ENCODE data around the gene MYL7. TPM values are rescaled to one million over a fixed set of nuclear protein-coding genes. Genes with fewer than 3 reads are reported as not detected.

MYL7 gene
- total RNA-seq, 1 donor from 2014 or later: 1.6 TPM

GRCh38 chr7:44152971-44153947 is 12.1 kb upstream of the MYL7 start:
- FAIRE-seq: no peak
- no peak for DNase-seq (ENCODE audit: low spot score in 2 of 2)

DNA sequence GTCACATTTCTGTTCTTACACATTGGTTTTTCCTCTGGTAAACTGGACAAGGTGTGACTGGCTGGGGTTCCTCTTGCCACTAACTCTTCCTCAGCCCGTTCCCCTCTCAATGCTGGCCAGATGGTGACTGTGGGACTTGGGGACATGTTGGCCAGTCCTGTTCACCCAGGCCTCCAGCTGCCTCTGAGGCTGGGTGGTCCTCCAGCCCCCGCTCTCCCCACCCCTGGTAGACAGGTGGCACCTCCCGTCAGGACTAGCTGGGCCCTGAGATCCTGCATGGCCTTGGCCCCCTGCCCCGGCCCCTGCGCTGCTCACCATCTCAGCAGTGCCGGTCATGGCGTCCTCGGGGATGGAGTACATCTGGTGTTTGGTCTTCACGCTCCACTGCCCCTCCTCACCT is 10.8 kb upstream of the MYL7 start:
- DNase-seq (ENCODE audit: low spot score in 2 of 2) (no peak), FAIRE-seq (no peak)

- no peak for DNase-seq (ENCODE audit: low spot score in 2 of 2)
- FAIRE-seq: no peak
Measured at GRCh38 chr7:44150966-44151941, 10.1 kb upstream of the MYL7 start.

DNA sequence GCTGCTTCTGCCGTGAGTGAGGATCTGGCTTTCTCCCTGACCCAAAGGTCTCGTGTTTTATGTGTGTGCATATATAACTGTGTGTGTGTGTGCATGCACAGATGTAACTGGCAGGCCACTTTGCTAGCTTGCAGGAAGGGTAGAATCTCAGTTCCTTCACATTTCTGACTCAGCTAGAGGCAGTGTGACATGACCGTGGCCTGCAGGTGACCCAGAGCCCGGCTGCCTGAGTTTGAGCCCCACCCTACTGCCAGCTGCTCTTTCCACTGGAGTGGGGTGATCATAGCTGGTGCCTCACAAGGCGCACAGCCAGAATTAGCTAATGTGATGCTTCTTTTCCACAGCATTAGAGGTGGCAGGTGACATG is 9.3 kb upstream of the MYL7 start:
- FAIRE-seq (no peak), DNase-seq (ENCODE audit: low spot score in 2 of 2) (no peak)

GRCh38 chr7:44149571-44150465 is 8.7 kb upstream of the MYL7 start:
- DNase-seq (ENCODE audit: low spot score in 2 of 2) (no peak), FAIRE-seq (no peak)

- DNase-seq (ENCODE audit: low spot score in 2 of 2): no peak
- FAIRE-seq: no peak
Measured at GRCh38 chr7:44148961-44149536, 7.9 kb upstream of the MYL7 start.

DNA sequence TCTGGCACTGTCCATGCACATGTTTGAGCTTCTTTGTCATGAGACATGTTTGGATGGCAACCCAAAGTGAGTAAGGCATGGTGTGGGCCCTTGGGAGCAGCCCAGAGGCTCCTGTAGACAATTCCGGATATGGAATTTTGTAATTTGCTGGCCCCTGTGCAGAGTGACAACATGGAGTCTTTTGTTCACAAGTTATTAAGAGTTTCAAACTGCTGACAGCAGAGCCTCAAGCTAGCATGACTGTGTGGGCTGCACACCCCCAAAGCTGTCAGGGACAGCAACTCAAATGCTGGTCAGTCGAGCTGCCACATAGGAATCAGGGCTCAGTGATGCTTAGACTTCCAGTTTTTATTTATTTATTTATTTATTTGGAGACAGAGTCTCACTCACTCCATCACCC is 7.0 kb upstream of the MYL7 start:
- no peak for FAIRE-seq
- DNase-seq (ENCODE audit: low spot score in 2 of 2): no peak

DNA sequence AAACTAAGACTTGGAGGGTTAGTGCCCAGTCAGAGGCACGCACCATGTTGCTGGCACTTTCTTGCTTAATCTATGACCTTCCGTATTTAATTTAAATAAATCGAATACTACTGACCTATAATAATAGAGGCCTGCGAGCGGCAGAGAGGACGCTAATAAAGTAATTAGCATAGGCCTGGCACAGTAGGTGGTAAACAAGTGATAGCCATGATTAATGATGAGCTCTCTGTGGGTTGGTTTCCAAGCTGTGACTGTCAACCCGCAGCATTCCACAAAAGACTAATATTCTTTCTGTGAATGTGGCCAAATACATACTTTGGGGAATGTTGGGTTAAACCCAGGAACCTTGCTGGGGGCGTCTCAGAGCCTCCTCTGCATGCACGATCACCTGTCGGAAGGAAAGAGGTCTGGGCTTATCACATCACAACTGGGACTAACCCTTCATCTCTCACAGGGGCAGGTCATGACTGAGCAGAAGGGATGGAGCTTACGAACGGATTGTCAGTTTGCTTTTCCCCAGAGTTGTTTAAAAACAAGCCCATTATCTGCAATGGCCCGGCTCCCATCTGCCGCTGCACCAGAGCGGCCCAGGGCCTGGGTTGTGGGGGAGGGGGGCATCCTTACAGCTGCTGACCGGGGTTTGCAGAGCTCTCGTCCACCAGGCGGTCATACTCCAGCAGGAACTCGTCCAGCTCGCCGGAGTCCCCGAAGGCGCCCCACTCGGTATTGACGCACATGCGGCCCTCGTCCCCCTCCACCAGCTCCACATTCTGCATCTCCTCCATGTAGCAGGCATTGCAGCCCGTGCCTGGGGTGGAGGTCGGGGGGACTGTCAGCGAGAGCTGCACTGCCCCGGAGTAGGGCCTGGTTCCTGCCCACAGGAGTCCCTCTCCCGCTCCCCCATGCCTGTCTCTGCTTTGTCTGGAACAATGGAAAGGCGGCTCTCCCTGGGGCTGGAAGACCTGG is 6.2 kb upstream of the MYL7 start:
- peak in 1 of 2 donors; percentile 37 for DNase-seq (ENCODE audit: low spot score in 2 of 2)
- no peak for FAIRE-seq

- DNase-seq (ENCODE audit: low spot score in 2 of 2) (peak; percentile 80 to 89), FAIRE-seq (no peak)
Measured at GRCh38 chr7:44145969-44146911, 5.1 kb upstream of the MYL7 start.

GRCh38 chr7:44145479-44145968 is 4.4 kb upstream of the MYL7 start:
- FAIRE-seq (no peak), DNase-seq (ENCODE audit: low spot score in 2 of 2) (peak; percentile 50 to 82)

DNA sequence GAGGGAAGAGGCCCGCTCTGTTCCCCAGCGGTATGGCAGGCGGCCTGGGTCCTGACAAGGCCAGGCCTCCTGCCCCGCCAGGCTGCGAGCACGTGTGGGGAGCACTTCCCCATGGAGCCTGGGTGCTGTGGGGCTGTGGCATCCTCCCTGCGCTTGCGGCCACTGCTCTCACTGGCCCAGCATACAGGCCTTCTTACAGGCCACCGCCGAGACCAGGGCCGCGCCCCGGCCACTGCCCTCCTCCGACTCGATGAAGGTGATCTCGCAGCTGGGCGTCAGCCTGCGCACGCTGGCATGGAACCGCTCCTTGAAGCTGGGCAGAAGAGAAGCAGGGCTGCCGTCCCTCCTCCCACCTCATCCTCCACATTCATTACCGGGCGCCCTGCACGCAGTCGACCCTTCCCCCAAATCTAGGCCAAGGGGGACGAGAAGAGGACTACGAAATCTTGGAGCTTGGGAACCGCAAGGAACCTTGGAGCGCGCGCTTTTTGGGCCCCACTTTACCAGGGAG is 3.9 kb upstream of the MYL7 start:
- DNase-seq (ENCODE audit: low spot score in 2 of 2) (no peak), FAIRE-seq (no peak)

DNA sequence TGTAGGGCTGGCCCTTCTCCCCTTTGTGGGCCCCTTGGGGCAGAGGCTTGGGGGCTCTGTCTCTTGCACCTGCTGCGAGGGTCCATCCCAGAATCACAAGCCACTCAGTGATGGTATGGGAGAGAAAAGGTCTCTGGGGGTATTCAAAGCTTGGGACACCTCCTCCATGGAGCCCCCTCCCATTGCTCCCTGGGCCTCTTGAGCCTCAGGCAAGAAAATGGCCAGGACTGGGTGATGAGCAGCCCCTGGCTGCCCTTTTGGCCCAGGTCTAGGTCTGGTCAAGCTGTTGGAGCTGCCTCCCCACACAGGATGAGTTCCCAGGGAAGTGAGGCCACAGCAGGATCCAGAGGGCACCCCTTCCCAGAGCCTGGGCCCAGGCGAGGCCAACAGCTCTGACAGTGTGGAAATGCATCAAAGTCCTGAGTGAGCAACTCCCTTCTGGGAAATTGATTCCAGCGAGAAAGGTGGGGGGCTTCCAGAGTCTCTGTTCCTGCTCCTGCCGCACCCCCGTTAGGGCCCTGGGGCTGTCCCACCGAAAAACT is 3.4 kb upstream of the MYL7 start:
- FAIRE-seq: no peak

GRCh38 chr7:44143646-44144250 is 2.6 kb upstream of the MYL7 start:
- FAIRE-seq (no peak), DNase-seq (ENCODE audit: low spot score in 2 of 2) (no peak)

More for the DNA sequence above, 3.4 kb upstream of the MYL7 start:
- DNase-seq (ENCODE audit: low spot score in 2 of 2): no peak

- no peak for FAIRE-seq
Measured at GRCh38 chr7:44142028-44142427, 896 bp upstream of the MYL7 start.

DNA sequence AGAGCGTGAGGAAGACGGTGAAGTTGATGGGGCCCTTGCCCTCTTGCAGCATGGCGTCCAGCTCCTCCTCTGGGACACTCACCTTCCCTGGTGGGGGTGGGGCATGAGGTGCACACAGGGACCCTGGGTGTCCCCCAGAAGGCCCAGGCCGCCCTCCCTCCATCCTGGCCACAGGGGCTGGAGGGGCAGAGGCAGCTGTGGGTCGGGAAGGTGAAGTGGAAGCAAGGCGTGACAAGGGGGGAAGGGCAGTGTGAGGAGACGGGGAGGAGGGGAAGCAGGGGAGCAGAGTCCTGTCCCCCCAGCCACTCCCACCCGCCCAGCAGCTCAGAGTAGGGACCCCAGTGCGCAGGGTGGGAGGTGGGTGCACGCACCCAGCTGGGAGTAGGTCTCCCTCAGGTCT is 791 bp downstream of the MYL7 start:
- FAIRE-seq (no peak), DNase-seq (ENCODE audit: low spot score in 2 of 2) (no peak)

More at GRCh38 chr7:44142028-44142427, 896 bp upstream of the MYL7 start:
- no peak for DNase-seq (ENCODE audit: low spot score in 2 of 2)

GRCh38 chr7:44139311-44140010 is 1.7 kb downstream of the MYL7 start:
- no peak for DNase-seq (ENCODE audit: low spot score in 2 of 2)

More at GRCh38 chr7:44139311-44140010, 1.7 kb downstream of the MYL7 start:
- FAIRE-seq: no peak
